SK-N-SH treated with all-trans-retinoic acid at 6 μM for 48 hours (cell line): ENCODE measurements around the gene ACOX3.

Source experiments
- ATAC-seq: fragments of 200-7000 bp; cut with Tn5 transposase; 3 replicates; pipeline ENCODE4 v1.9.1; 2020; ENCODE audit warnings: mild to moderate bottlenecking, moderate library complexity
- ARNTL ChIP-seq: fragments of 450-650 bp; formaldehyde crosslinking; IDR thresholded peaks from 2 replicates; pipeline ENCODE4 v1.5.0; 2020; ENCODE audit warnings: low read depth, mild to moderate bottlenecking, moderate library complexity, borderline replicate concordance
- BACH2 ChIP-seq: fragments of 250-450 bp; sonication (Bioruptor Pico); IDR thresholded peaks from 2 replicates; pipeline ENCODE4 v1.9.0; 2021; ENCODE audit warnings: mild to moderate bottlenecking, borderline replicate concordance
- ESRRG ChIP-seq: fragments of 250-450 bp; sonication (Bioruptor Pico); IDR thresholded peaks from 2 replicates; pipeline ENCODE4 v1.6.1; 2021; ENCODE audit warnings: mild to moderate bottlenecking
- GLIS3 ChIP-seq: fragments of 250-450 bp; sonication (Bioruptor Pico); IDR thresholded peaks from 2 replicates; pipeline ENCODE4 v1.5.0; 2020; ENCODE audit warnings: mild to moderate bottlenecking, moderate library complexity
- OSR1 ChIP-seq: fragments of 250-450 bp; sonication (Bioruptor Pico); IDR thresholded peaks from 2 replicates; pipeline ENCODE4 v1.8.0; 2022; ENCODE audit warnings: moderate library complexity, mild to moderate bottlenecking, inconsistent platforms
- POU6F1 ChIP-seq: fragments of 250-450 bp; sonication (Bioruptor Pico); IDR thresholded peaks from 2 replicates; pipeline ENCODE4 v1.8.0; 2021; ENCODE audit warnings: low read depth, mild to moderate bottlenecking, moderate library complexity, borderline replicate concordance
- PPARA ChIP-seq: fragments of 250-450 bp; sonication (Bioruptor Pico); IDR thresholded peaks from 2 replicates; pipeline ENCODE4 v1.5.0; 2020; ENCODE audit warnings: mild to moderate bottlenecking, borderline replicate concordance
- RARB ChIP-seq: fragments of 250-450 bp; sonication (Bioruptor Pico); IDR thresholded peaks from 2 replicates; pipeline ENCODE4 v1.8.0; 2021; ENCODE audit warnings: mild to moderate bottlenecking, moderate library complexity
- SNAI2 ChIP-seq: fragments of 250-450 bp; sonication (Bioruptor Pico); IDR thresholded peaks from 2 replicates; pipeline ENCODE4 v1.5.0; 2020; ENCODE audit warnings: mild to moderate bottlenecking, moderate library complexity
- TCF4 ChIP-seq: fragments of 250-450 bp; sonication (Bioruptor Pico); IDR thresholded peaks from 2 replicates; pipeline ENCODE4 v1.8.0; 2021; ENCODE audit warnings: mild to moderate bottlenecking, moderate library complexity, borderline replicate concordance
- TOX ChIP-seq: fragments of 250-450 bp; sonication (Bioruptor Pico); IDR thresholded peaks from 2 replicates; pipeline ENCODE4 v1.8.0; 2021; ENCODE audit warnings: mild to moderate bottlenecking, moderate library complexity, borderline replicate concordance
- TSHZ2 ChIP-seq: fragments of 250-450 bp; sonication (Bioruptor Pico); IDR thresholded peaks from 2 replicates; pipeline ENCODE4 v1.5.0; 2020; ENCODE audit warnings: mild to moderate bottlenecking, moderate library complexity
- ZC3H10 ChIP-seq: fragments of 250-450 bp; sonication (Bioruptor Pico); IDR thresholded peaks from 2 replicates; pipeline ENCODE4 v1.5.1; 2021; ENCODE audit warnings: mild to moderate bottlenecking, moderate library complexity
- ZFP3 ChIP-seq: fragments of 250-450 bp; sonication (Bioruptor Pico); IDR thresholded peaks from 2 replicates; pipeline ENCODE4 v1.5.0; 2020; ENCODE audit warnings: mild to moderate bottlenecking, moderate library complexity
- ZNF565 ChIP-seq: fragments of 450-650 bp; formaldehyde crosslinking; conservative IDR thresholded peaks from 2 replicates; pipeline ENCODE4 v1.5.0; 2020; ENCODE audit warnings: low read depth, mild to moderate bottlenecking, moderate library complexity
- ZNF70 ChIP-seq: fragments of 450-650 bp; formaldehyde crosslinking; IDR thresholded peaks from 2 replicates; pipeline ENCODE4 v1.5.0; 2020; ENCODE audit warnings: mild to moderate bottlenecking, moderate library complexity
- TF ChIP-seq, protein P1 (sequence below): fragments of 250-450 bp; sonication (Bioruptor Pico); IDR thresholded peaks from 2 replicates; pipeline ENCODE4 v1.8.0; 2020; ENCODE audit warnings: mild to moderate bottlenecking, moderate library complexity, borderline replicate concordance

Gene ACOX3

GRCh38 chr4:8438743-8439142 lies 1.8 kb downstream of the ACOX3 start (continued):
- no peak for TF ChIP-seq TSHZ2 (CRISPR knock-in tag)
- TF ChIP-seq BACH2 (CRISPR knock-in tag) = no peak
- TF ChIP-seq TCF4 (CRISPR knock-in tag) = no peak
- no peak for TF ChIP-seq OSR1 (CRISPR knock-in tag)
- TF ChIP-seq ZC3H10 (CRISPR knock-in tag) = no peak
- TF ChIP-seq ESRRG (CRISPR knock-in tag) = no peak
- TF ChIP-seq ZNF70 (CRISPR knock-in tag) = no peak
- no peak for TF ChIP-seq POU6F1 (CRISPR knock-in tag)

DNA sequence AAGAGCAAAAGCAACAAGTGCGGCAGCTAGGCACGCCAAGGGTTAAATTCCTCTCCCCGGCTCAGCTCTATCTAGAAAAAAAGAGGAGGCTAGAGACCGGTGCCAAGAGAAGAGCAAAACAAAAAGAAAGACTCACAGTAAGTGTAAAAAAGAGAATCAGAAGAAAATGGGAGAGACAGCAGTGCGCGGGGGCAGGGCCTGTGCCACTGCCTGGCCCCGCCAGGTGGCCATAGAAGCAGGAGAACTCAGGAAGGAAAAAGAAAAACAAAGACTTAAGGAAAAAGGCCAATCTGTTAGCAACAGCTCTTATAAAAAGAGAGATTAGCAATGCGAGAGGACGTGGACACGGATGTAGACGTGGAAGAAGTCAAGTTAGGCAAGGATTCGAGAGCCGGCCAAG lies 3.2 kb downstream of the ACOX3 start:
- no peak for ATAC-seq
- TF ChIP-seq PPARA (no peak), TSHZ2 (CRISPR knock-in tag) (no peak), ZNF565 (CRISPR knock-in tag) (no peak), ZNF70 (CRISPR knock-in tag) (no peak)

DNA sequence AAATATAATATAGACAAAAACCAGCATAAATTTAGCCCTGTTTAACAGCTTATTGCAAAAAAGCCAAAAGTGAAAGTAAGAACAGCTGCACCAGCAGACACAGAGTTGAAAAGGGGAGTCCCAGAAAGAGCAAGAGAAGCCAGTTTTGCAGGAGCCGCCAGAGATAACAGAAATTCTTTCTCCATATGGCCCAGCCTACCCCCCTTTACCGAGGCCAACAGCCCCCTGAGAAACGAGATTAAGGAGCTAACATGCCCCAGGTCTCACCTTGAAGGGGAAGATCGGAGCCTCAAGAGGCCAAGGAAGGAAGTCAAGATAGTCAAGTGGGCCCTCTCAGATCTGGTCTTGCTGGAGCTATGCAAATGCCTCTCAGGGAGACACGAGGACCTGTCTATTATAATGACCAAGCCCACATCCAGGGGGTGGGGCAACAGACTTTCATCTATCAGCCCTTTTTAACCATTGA lies 4.8 kb downstream of the ACOX3 start:
- no peak for ATAC-seq
- TF ChIP-seq TOX (CRISPR knock-in tag) (no peak), RARB (CRISPR knock-in tag) (no peak), GLIS3 (no peak), ZFP3 (CRISPR knock-in tag) (no peak), SNAI2 (CRISPR knock-in tag) (no peak), TCF4 (CRISPR knock-in tag) (no peak), ZNF565 (CRISPR knock-in tag) (no peak), OSR1 (CRISPR knock-in tag) (no peak)
- TF ChIP-seq, protein P1, sequence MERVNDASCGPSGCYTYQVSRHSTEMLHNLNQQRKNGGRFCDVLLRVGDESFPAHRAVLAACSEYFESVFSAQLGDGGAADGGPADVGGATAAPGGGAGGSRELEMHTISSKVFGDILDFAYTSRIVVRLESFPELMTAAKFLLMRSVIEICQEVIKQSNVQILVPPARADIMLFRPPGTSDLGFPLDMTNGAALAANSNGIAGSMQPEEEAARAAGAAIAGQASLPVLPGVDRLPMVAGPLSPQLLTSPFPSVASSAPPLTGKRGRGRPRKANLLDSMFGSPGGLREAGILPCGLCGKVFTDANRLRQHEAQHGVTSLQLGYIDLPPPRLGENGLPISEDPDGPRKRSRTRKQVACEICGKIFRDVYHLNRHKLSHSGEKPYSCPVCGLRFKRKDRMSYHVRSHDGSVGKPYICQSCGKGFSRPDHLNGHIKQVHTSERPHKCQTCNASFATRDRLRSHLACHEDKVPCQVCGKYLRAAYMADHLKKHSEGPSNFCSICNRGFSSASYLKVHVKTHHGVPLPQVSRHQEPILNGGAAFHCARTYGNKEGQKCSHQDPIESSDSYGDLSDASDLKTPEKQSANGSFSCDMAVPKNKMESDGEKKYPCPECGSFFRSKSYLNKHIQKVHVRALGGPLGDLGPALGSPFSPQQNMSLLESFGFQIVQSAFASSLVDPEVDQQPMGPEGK (CRISPR knock-in tag) = no peak
- TF ChIP-seq, all 23 proteins: peak for 0

- TF ChIP-seq SNAI2 (CRISPR knock-in tag) (no peak), ARNTL (CRISPR knock-in tag) (no peak), ESRRG (CRISPR knock-in tag) (no peak), GLIS3 (no peak), TCF4 (CRISPR knock-in tag) (no peak)
- no peak for ATAC-seq
Observed at GRCh38 chr4:8434251-8435073, 6.1 kb downstream of the ACOX3 start.
